Endothelial cell of umbilical vein (primary cell): Measurements from ENCODE around the gene TANGO2. TPM values are rescaled to one million over a fixed set of nuclear protein-coding genes. Genes with fewer than 3 reads are reported as not detected.

ENCODE experiments used
- BruUV-seq: library from RNA; stranded (reverse); fragments of 400-500 nt; replicated peaks from 2 replicates; lab custom pipeline; 2021; lab: Mats Ljungman, UMichigan
- CTCF ChIA-PET: fragments of 300-600, 350-600 bp; sonication (Branson Sonifier 250); formaldehyde crosslinking; loops from one replicate; lab custom pipeline; 2021; ENCODE audit warnings: antibody characterized with exemption, inconsistent platforms; lab: Charles Lee
- POLR2A ChIA-PET: fragments of 300-600, 350-600 bp; sonication (Branson Sonifier 250); formaldehyde crosslinking; loops from one replicate; lab custom pipeline; 2021; ENCODE audit warnings: antibody characterized with exemption, inconsistent platforms; lab: Charles Lee
- DNase-seq: peaks from one replicate; pipeline ENCODE4 v3.0.0-alpha.2; 2011; ENCODE audit warnings: low read depth, low spot score
- FAIRE-seq: peaks from 2 replicates; lab custom pipeline; 2011; peaks lifted over from hg19 to GRCh38; lab: Jason Lieb, UNC
- H2AFZ ChIP-seq: 2 replicates; pipeline ENCODE4 v1.6.0; 2012; ENCODE audit warnings: low read depth, low read length, control low read depth, inconsistent platforms
- H3K27ac ChIP-seq: 2 replicates; pipeline ENCODE4 v1.5.1; 2011; ENCODE audit warnings: low read depth, mild to moderate bottlenecking, control low read depth, low read length, moderate library complexity; ENCODE audit not compliant: insufficient read depth
- H3K27me3 ChIP-seq, 2 experiments: 2 replicates each; pipeline versions ENCODE4 v1.6.0 to v1.6.1; 2011; ENCODE audit warnings: low read length in 2 of 2, mixed read lengths in 1 of 2; ENCODE audit not compliant: control insufficient read depth in 2 of 2, insufficient read depth in 2 of 2
- H3K36me3 ChIP-seq, 2 experiments: 2 replicates in 1 of 2; 3 replicates in 1 of 2; pipeline ENCODE4 v1.5.1; 2011; ENCODE audit warnings: low read length in 2 of 2, mild to moderate bottlenecking in 1 of 2, moderate library complexity in 1 of 2; ENCODE audit not compliant: control insufficient read depth in 2 of 2, insufficient read depth in 2 of 2; ENCODE audit errors: extremely low read depth in 1 of 2
- H3K4me1 ChIP-seq: 3 replicates; pipeline ENCODE4 v1.5.1; 2011; ENCODE audit warnings: mild to moderate bottlenecking, low read length; ENCODE audit not compliant: control insufficient read depth, insufficient read depth; ENCODE audit errors: extremely low read depth
- H3K4me2 ChIP-seq: 2 replicates; pipeline ENCODE4 v1.6.1; 2011; ENCODE audit warnings: low read length, control low read depth, mixed read lengths; ENCODE audit not compliant: insufficient read depth
- H3K4me3 ChIP-seq, 3 experiments: fragments of 200-600 bp in 1 of 3; sonication (generic), shearing (Covaris generic) in 1 of 3; replicated peaks in 1 of 3; 2 replicates each; pipeline ENCODE4 v1.5.1; 2011 to 2016; ENCODE audit warnings: control low read depth in 3 of 3, low read length in 3 of 3, mild to moderate bottlenecking in 2 of 3, inconsistent platforms in 1 of 3, low read depth in 1 of 3, moderate library complexity in 1 of 3; ENCODE audit not compliant: insufficient read depth in 1 of 3
- H3K79me2 ChIP-seq: 2 replicates; pipeline ENCODE4 v1.6.0; 2012; ENCODE audit warnings: low read length, inconsistent platforms; ENCODE audit not compliant: control insufficient read depth, insufficient read depth
- H3K9ac ChIP-seq: replicated peaks from 2 replicates; pipeline ENCODE3; 2011; ENCODE audit warnings: low read length, control low read depth; ENCODE audit not compliant: insufficient read depth; ENCODE audit errors: extremely low read depth
- H3K9me1 ChIP-seq: replicated peaks from 3 replicates; pipeline ENCODE4 v1.6.0; 2011; ENCODE audit warnings: mild to moderate bottlenecking, low read length; ENCODE audit not compliant: control insufficient read depth, insufficient read depth; ENCODE audit errors: extremely low read depth
- H3K9me3 ChIP-seq: replicated peaks from 2 replicates; pipeline ENCODE4 v1.5.1; 2012; ENCODE audit warnings: low read length, inconsistent platforms; ENCODE audit not compliant: control insufficient read depth, insufficient read depth
- H4K20me1 ChIP-seq: replicated peaks from 2 replicates; pipeline ENCODE3; 2011; ENCODE audit warnings: mild to moderate bottlenecking, low read length; ENCODE audit not compliant: control insufficient read depth, insufficient read depth; ENCODE audit errors: extremely low read depth
- EZH2 ChIP-seq: IDR thresholded peaks from 2 replicates; pipeline ENCODE4 v1.6.1; 2012; ENCODE audit warnings: borderline replicate concordance, low read depth, mild to moderate bottlenecking, moderate library complexity, low read length, inconsistent platforms; ENCODE audit not compliant: severe bottlenecking
- FOS ChIP-seq: IDR thresholded peaks from 2 replicates; pipeline ENCODE4 v1.6.1; 2011; ENCODE audit warnings: mild to moderate bottlenecking, low read length, moderate library complexity, borderline replicate concordance; ENCODE audit not compliant: insufficient read depth
- GATA2 ChIP-seq: IDR thresholded peaks from 2 replicates; pipeline ENCODE4 v1.7.0; 2011; ENCODE audit warnings: low read depth, mild to moderate bottlenecking, moderate library complexity, mixed read lengths, low read length; ENCODE audit not compliant: insufficient read length, insufficient read depth
- JUN ChIP-seq: IDR thresholded peaks from 2 replicates; pipeline ENCODE4 v1.6.1; 2011; ENCODE audit warnings: borderline replicate concordance, low read depth; ENCODE audit not compliant: insufficient read length, insufficient read depth
- MYC ChIP-seq: IDR thresholded peaks from one replicate; pipeline ENCODE4 v1.6.1; 2011; ENCODE audit warnings: mild to moderate bottlenecking, low read depth, low read length
- POLR2A ChIP-seq: IDR thresholded peaks from 2 replicates; pipeline ENCODE4 v1.6.1; 2012; ENCODE audit warnings: low read depth, mild to moderate bottlenecking, control low read depth, low read length
- POLR2AphosphoS5 ChIP-seq: IDR thresholded peaks from 2 replicates; pipeline ENCODE4 v1.6.1; 2012; ENCODE audit warnings: low read depth, mild to moderate bottlenecking, control low read depth, low read length, moderate library complexity; ENCODE audit not compliant: insufficient read depth
- dilution Hi-C: fragments of 300-500 bp; cut with MboI; formaldehyde crosslinking; loops from one replicate; pipeline ENCODE4 v1.15.0; 2019; ENCODE audit warnings: low sequenced_read_pairs; ENCODE audit not compliant: extremely low pct_ligation_motif_present
- intact Hi-C: fragments of 100-400 bp; cut with micrococcal nuclease; formaldehyde crosslinking; loops from one replicate; pipeline ENCODE4 v1.10.0; 2022
- polyA plus RNA-seq, 4 experiments: library from polyadenylated mRNA; depleted of rRNA in 3 of 4; stranded (reverse) in 3 of 4; unstranded in 1 of 4; fragments of >200 nt; gene quantifications; 2 replicates each; pipeline versions ENCODE4 v1.2.1 to v1.2.3, GENCODE V29; 2011 to 2012; ENCODE audit warnings: missing spikeins in 1 of 4
- total RNA-seq: library from RNA; stranded (reverse); gene quantifications from 2 replicates; pipeline ENCODE4 v1.2.3, GENCODE V29; 2021
- TF ChIP-seq, protein P1 (sequence below), 2 donors: IDR thresholded peaks; 1 replicate in 1 of 2; 2 replicates in 1 of 2; pipeline ENCODE4 v1.5.1; 2011; ENCODE audit warnings: low read length in 2 of 2, mild to moderate bottlenecking in 2 of 2, moderate library complexity in 2 of 2, control low read depth in 1 of 2, inconsistent platforms in 1 of 2, low read depth in 1 of 2; ENCODE audit not compliant: insufficient read depth in 1 of 2; ENCODE audit errors: extremely low read depth in 1 of 2
- TF ChIP-seq, protein P2 (sequence below): IDR thresholded peaks from 2 replicates; pipeline ENCODE4 v1.6.1; 2011; ENCODE audit not compliant: insufficient read depth, insufficient read length

Gene TANGO2
- total and polyA plus RNA-seq, 2 donors (not counting 3 experiments of a cell fraction or from before 2014, with no cell fraction given) = 40.0 to 49.3 TPM

DNA sequence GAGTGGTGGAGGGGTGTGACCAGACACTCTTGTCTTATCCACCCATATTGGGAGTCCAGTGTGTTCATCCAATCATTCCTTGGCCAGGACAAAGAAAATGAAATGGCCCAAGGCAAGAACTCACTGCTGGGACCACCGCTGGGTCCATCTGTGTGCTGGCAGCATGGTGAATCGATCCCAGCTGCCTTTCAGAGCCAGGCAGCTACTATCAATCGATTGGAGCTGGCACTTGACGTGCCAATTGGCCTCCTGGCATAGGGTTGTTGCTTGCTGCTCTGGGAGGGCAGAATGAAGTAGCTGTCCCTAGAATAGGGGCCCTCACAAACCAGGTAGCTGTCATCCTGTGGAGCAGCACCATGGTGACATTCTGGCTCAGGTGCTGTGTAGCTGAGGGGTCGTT is 2.9 kb upstream of the TANGO2 start:
- H2AFZ ChIP-seq = no peak overlapping the region
- POLR2A ChIA-PET = no interaction called here
- peaks cover 20% of the 10 kb centered on the region for H3K4me1 ChIP-seq
- no peak for TF ChIP-seq JUN
- no peak for TF ChIP-seq MYC
- TF ChIP-seq, protein P1, sequence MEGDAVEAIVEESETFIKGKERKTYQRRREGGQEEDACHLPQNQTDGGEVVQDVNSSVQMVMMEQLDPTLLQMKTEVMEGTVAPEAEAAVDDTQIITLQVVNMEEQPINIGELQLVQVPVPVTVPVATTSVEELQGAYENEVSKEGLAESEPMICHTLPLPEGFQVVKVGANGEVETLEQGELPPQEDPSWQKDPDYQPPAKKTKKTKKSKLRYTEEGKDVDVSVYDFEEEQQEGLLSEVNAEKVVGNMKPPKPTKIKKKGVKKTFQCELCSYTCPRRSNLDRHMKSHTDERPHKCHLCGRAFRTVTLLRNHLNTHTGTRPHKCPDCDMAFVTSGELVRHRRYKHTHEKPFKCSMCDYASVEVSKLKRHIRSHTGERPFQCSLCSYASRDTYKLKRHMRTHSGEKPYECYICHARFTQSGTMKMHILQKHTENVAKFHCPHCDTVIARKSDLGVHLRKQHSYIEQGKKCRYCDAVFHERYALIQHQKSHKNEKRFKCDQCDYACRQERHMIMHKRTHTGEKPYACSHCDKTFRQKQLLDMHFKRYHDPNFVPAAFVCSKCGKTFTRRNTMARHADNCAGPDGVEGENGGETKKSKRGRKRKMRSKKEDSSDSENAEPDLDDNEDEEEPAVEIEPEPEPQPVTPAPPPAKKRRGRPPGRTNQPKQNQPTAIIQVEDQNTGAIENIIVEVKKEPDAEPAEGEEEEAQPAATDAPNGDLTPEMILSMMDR (IDR thresholded peaks at IDR 0.05; ENCODE audit: extremely low read depth in 1 of 2, insufficient read depth in 1 of 2, low read depth in 1 of 2, low read length in 2 of 2) = no peak
- no peak for TF ChIP-seq POLR2A
- no peak for TF ChIP-seq EZH2
- TF ChIP-seq GATA2 = no peak
- TF ChIP-seq POLR2AphosphoS5 = no peak
- TF ChIP-seq, protein P2, sequence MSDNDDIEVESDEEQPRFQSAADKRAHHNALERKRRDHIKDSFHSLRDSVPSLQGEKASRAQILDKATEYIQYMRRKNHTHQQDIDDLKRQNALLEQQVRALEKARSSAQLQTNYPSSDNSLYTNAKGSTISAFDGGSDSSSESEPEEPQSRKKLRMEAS = no peak
- no peak for TF ChIP-seq FOS
- H3K9me1 ChIP-seq = no peaks in the 10 kb centered on the region
- no TSS peak for BruUV-seq
- peaks cover 18% of the 10 kb centered on the region for H3K79me2 ChIP-seq
- no peak for DNase-seq
- no peak overlapping the region for H3K27ac ChIP-seq
- H3K9ac ChIP-seq = no peak overlapping the region
- intact Hi-C loops = no loop called here
- H3K4me3 ChIP-seq = no peak overlapping the region
- no peaks in the 10 kb centered on the region for H3K36me3 ChIP-seq
- no peaks in the 10 kb centered on the region for H3K9me3 ChIP-seq
- CTCF ChIA-PET = no interaction called here
- dilution Hi-C loops = no loop called here
- no peak for FAIRE-seq
- H3K4me2 ChIP-seq = no peak overlapping the region
- no peaks in the 10 kb centered on the region for H4K20me1 ChIP-seq
- H3K27me3 ChIP-seq = no peaks in the 10 kb centered on the region
